Peyer's patch (tissue), 4 donors: ENCODE measurements around the gene C3orf20. TPM values are rescaled to one million over a fixed set of nuclear protein-coding genes. Genes with fewer than 3 reads are reported as not detected.

ENCODE experiments used
- DNase-seq, 3 donors: peaks; one replicate each; pipeline ENCODE4 v3.0.0-alpha.2; 2017 to 2019
- H3K27ac ChIP-seq, 4 donors: fragments of 200-600 bp; sonication (generic); one replicate each; pipeline ENCODE4 v1.5.1; 2016 to 2019
- H3K27me3 ChIP-seq, 2 donors: fragments of 200-600 bp; sonication (generic); one replicate each; pipeline ENCODE4 v1.5.1; 2019
- H3K36me3 ChIP-seq, 3 donors: fragments of 200-600 bp; sonication (generic); one replicate each; pipeline ENCODE4 v1.5.1; 2016 to 2019
- H3K4me1 ChIP-seq, 4 donors: fragments of 200-600 bp; sonication (generic); one replicate each; pipeline ENCODE4 v1.5.1; 2016 to 2019
- H3K4me3 ChIP-seq, 4 donors: fragments of 200-600 bp; sonication (generic); 1 replicate in 3 of 4; 2 replicates in 1 of 4; pipeline ENCODE4 v1.5.1; 2016 to 2019; ENCODE audit warnings: mild to moderate bottlenecking in 1 of 4
- H3K9me3 ChIP-seq, 4 donors: fragments of 200-600 bp; sonication (generic); one replicate each; pipeline ENCODE4 v1.5.1; 2016 to 2019; ENCODE audit warnings: mild to moderate bottlenecking in 1 of 4
- POLR2A ChIP-seq, 2 donors: fragments of 450-650 bp; IDR thresholded peaks; one replicate each; pipeline ENCODE4 v1.5.1; 2017; ENCODE audit warnings: antibody characterized with exemption in 2 of 2, mild to moderate bottlenecking in 2 of 2, moderate library complexity in 2 of 2
- total RNA-seq, 4 donors: library from RNA; depleted of rRNA; stranded (reverse); fragments of >200 nt; gene quantifications; one replicate each; pipeline ENCODE4 v1.1.0, GENCODE V29; 2016
- TF ChIP-seq, protein P1 (sequence below), 6 experiments: fragments of 450-650 bp in 4 of 6; fragments of 200-600 bp in 2 of 6; sonication (generic) in 1 of 6; IDR thresholded peaks; one replicate each; pipeline ENCODE4 v1.5.1; 2017 to 2019; ENCODE audit warnings: antibody characterized with exemption in 6 of 6, mild to moderate bottlenecking in 3 of 6, moderate library complexity in 1 of 6

The C3orf20 gene
- total RNA-seq, 4 donors from 2014 or later: not detected

GRCh38 chr3:14803981-14804834 lies 129.3 kb downstream of the C3orf20 start:
- TF ChIP-seq, protein P1, sequence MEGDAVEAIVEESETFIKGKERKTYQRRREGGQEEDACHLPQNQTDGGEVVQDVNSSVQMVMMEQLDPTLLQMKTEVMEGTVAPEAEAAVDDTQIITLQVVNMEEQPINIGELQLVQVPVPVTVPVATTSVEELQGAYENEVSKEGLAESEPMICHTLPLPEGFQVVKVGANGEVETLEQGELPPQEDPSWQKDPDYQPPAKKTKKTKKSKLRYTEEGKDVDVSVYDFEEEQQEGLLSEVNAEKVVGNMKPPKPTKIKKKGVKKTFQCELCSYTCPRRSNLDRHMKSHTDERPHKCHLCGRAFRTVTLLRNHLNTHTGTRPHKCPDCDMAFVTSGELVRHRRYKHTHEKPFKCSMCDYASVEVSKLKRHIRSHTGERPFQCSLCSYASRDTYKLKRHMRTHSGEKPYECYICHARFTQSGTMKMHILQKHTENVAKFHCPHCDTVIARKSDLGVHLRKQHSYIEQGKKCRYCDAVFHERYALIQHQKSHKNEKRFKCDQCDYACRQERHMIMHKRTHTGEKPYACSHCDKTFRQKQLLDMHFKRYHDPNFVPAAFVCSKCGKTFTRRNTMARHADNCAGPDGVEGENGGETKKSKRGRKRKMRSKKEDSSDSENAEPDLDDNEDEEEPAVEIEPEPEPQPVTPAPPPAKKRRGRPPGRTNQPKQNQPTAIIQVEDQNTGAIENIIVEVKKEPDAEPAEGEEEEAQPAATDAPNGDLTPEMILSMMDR (IDR thresholded peaks at IDR 0.05): no peak
- TF ChIP-seq POLR2A (IDR thresholded peaks at IDR 0.05): no peak
- H3K4me3 ChIP-seq: no peak overlapping the region
- no peaks in the 10 kb centered on the region for H3K27me3 ChIP-seq
- H3K4me1 ChIP-seq: peaks cover 0 to 35% (median 10%) of the 10 kb centered on the region in 4 donors
- no peaks in the 10 kb centered on the region for H3K36me3 ChIP-seq
- no peaks in the 10 kb centered on the region for H3K9me3 ChIP-seq
- peak in 1 of 3 donors; percentile 56 for DNase-seq
- H3K27ac ChIP-seq: peak overlapping the region in 3 of 4 donors; percentile 67 to 90 (median 85)

GRCh38 chr3:14804835-14805780 lies 130.2 kb downstream of the C3orf20 start:
- TF ChIP-seq, protein P1 (IDR thresholded peaks at IDR 0.05): no peak
- TF ChIP-seq POLR2A (IDR thresholded peaks at IDR 0.05): no peak
- no peaks in the 10 kb centered on the region for H3K36me3 ChIP-seq
- H3K27me3 ChIP-seq: no peaks in the 10 kb centered on the region
- DNase-seq: peak in 1 of 3 donors; percentile 42
- H3K27ac ChIP-seq: peak overlapping the region in 1 of 4 donors; percentile 90
- no peaks in the 10 kb centered on the region for H3K9me3 ChIP-seq
- H3K4me3 ChIP-seq: no peak overlapping the region
- H3K4me1 ChIP-seq: peaks cover 0 to 41% (median 10%) of the 10 kb centered on the region in 4 donors

- TF ChIP-seq, protein P1 (IDR thresholded peaks at IDR 0.05): no peak
- no peak for TF ChIP-seq POLR2A (IDR thresholded peaks at IDR 0.05)
- H3K27ac ChIP-seq: no peak overlapping the region
- H3K4me1 ChIP-seq: peaks cover 0 to 42% (median 10%) of the 10 kb centered on the region in 4 donors
- no peaks in the 10 kb centered on the region for H3K27me3 ChIP-seq
- no peak overlapping the region for H3K4me3 ChIP-seq
- no peak for DNase-seq
- H3K36me3 ChIP-seq: no peaks in the 10 kb centered on the region
- H3K9me3 ChIP-seq: no peaks in the 10 kb centered on the region
Measured at GRCh38 chr3:14805961-14806537, 131.1 kb downstream of the C3orf20 start.

- Histone ChIP-seq H3K36me3 (no peaks in the 10 kb centered on the region), H3K4me3 (no peak overlapping the region), H3K9me3 (no peaks in the 10 kb centered on the region), H3K27ac (no peak overlapping the region), H3K27me3 (no peaks in the 10 kb centered on the region), H3K4me1 (peaks cover 0 to 39% (median 9%) of the 10 kb centered on the region in 4 donors)
- no peak for TF ChIP-seq POLR2A (IDR thresholded peaks at IDR 0.05)
- TF ChIP-seq, protein P1 (IDR thresholded peaks at IDR 0.05): no peak
- no peak for DNase-seq
Measured at GRCh38 chr3:14806641-14807263, 131.8 kb downstream of the C3orf20 start.

- Histone ChIP-seq H3K36me3 (no peaks in the 10 kb centered on the region), H3K4me1 (peaks cover 0 to 28% (median 4%) of the 10 kb centered on the region in 4 donors), H3K9me3 (no peaks in the 10 kb centered on the region), H3K4me3 (no peak overlapping the region), H3K27ac (no peak overlapping the region), H3K27me3 (no peaks in the 10 kb centered on the region)
- TF ChIP-seq, protein P1 (IDR thresholded peaks at IDR 0.05): no peak
- TF ChIP-seq POLR2A (IDR thresholded peaks at IDR 0.05): no peak
- no peak for DNase-seq
Measured at GRCh38 chr3:14808025-14808424, 133.1 kb downstream of the C3orf20 start.
